GM21381 (cell line): ENCODE data around the gene STX2.

Source experiments
- ATAC-seq: cut with Tn5 transposase; IDR thresholded peaks from one replicate; pipeline ENCODE4 v1.9.1; 2021; ENCODE audit warnings: mild to moderate bottlenecking, moderate library complexity; ENCODE audit not compliant: unreplicated experiment

Gene STX2

GRCh38 chr12:130831876-130832405, 7.1 kb downstream of the STX2 start:
- ATAC-seq = no peak

- no peak for ATAC-seq
Measured at GRCh38 chr12:130831246-130831645, 7.8 kb downstream of the STX2 start.

DNA sequence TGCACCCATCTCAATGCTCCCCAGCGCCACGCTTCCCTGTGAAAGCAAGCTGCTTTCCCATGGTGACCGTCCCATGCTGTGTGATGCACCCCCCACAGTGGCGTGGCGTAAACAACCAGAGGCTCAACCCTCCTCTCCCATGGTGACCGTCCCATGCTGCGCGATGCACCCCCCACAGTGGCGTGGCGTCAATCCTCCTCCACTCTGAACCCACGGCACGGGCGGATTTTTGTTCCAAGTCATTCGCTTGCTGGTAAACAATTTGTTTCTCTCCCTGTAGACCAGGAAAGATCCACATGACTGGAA, 8.9 kb downstream of the STX2 start:
- no peak for ATAC-seq

- ATAC-seq = no peak
Measured at GRCh38 chr12:130829391-130830245, 9.4 kb downstream of the STX2 start.

GRCh38 chr12:130828895-130829294, 10.2 kb downstream of the STX2 start:
- ATAC-seq = no peak

- ATAC-seq = no peak
Measured at GRCh38 chr12:130827432-130827831, 11.6 kb downstream of the STX2 start.

GRCh38 chr12:130826151-130826801, 12.8 kb downstream of the STX2 start:
- ATAC-seq = no peak

- ATAC-seq = no peak
Measured at GRCh38 chr12:130825771-130826150, 13.3 kb downstream of the STX2 start.

GRCh38 chr12:130819681-130820080, 19.4 kb downstream of the STX2 start:
- ATAC-seq = no peak

GRCh38 chr12:130818635-130819576, 20.1 kb downstream of the STX2 start:
- ATAC-seq = peak; percentile 85

GRCh38 chr12:130818272-130818634, 20.8 kb downstream of the STX2 start:
- ATAC-seq = no peak

- no peak for ATAC-seq
Measured at GRCh38 chr12:130817804-130818203, 21.2 kb downstream of the STX2 start.

DNA sequence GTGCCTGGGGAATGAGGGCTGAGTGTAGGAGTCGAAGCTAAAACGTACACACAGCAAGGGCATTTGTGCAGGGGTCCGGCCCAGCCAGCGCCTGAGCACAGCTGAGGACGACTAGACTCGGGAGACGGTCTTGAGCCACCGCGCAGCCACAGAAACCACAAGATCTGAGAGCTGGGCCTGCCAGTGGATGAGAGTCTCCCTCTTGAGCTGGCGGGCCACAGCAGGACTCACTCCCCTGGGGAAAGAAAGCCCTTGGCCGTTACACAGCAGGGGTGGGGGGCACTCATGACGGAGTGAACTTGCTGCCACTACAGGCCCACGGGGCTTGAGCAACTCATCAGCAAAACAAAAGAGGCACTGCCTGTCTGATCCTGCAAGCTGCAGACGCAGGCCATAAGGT, 23.0 kb downstream of the STX2 start:
- ATAC-seq = no peak

DNA sequence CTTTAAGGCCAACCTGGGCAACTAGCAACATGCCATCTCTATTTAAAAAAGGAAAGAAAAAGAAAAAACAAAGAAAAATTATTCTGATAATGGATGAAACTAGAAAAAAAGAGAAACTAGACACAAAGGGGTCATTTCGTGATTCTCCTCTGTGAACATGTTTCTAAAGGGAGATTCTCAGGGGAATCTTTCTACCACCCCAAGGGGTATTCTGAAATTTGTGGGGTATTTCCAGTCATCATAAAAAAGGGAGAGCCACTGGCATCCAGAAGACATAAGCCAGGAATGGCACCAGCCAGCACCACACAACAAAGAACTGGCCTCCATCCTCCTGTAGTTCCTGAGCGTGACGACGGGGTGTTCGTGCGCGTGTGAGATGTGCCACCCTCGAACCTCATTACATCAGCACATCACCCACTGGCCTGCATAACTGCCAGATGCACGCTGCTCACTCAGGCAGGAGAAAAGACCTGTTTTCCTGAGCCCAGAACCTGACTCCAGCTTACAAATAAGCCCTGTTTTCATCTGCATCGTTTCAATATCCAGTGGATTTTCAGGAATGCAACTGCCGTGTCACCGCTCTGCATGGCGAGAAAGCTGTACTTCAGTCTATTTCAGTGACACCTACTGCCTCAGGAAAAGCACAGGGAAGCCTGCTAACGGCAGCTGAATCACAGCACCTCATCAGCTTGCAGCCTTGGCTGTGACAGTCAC, 23.9 kb downstream of the STX2 start:
- ATAC-seq = no peak

DNA sequence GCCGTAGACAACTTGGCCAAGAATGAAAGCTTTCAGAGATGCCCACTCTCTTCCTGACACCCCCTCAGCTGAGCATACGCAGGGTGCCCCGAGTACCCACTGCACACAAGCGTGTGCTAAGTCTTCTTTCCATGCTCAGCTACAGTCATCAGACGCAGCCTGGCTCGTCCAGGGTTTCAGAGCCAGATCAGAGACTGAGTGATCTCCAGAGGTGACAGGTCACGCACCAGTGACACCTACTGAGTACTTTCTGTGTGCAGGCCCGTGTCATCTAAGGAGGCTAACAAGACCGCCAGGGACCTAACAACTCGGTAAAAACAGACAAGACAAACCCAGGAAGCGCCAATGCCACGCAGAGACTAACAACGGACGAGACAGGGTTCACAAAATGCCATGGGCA, 25.1 kb downstream of the STX2 start:
- no peak for ATAC-seq

DNA sequence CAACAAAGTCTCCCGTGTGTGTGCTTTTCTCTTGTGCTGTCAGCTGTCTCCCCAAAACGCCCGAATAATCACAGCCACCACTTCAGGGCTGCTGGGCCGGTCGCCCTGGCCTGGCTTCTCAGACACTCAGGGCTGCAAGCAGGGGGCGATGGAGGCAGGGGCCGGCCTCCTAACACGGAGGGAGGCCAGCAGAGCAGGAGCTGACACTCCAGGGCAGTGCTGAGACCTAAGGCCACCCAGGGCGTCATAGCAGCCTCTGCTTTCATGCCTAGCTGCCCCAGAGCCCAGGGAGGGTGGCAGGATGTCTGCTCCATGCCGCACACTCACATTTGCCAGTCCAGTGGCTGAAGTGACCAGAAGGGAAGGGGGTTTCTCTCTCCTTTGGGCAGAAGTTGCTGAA, 25.6 kb downstream of the STX2 start:
- ATAC-seq = no peak

- ATAC-seq = no peak
Measured at GRCh38 chr12:130809791-130810190, 29.3 kb downstream of the STX2 start.

GRCh38 chr12:130807309-130807708, 31.7 kb downstream of the STX2 start:
- no peak for ATAC-seq

DNA sequence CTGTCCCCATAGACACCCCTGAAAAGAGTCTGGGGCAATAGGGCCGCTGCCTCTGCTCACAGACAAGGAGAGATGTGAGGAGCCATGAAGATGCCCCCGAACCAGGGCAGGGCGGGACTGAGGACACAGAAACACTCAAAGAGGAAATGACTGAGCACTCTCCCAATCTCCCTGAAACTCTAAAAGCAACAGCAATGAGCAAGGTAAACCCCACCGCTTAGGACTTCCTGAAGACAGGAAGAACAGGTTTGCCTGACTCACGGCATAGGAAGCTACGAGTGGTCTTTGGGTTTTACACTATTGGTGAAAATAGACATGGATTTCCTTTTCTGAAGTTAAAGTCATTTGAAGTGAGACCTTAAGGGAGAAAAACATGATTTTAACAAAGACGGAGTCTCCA, 32.5 kb downstream of the STX2 start:
- no peak for ATAC-seq

- no peak for ATAC-seq
Measured at GRCh38 chr12:130805635-130806034, 33.4 kb downstream of the STX2 start.

GRCh38 chr12:130804216-130804615, 34.8 kb downstream of the STX2 start:
- ATAC-seq = no peak
